ENCODE results near the gene TP53AIP1. TPM values are rescaled to one million over a fixed set of nuclear protein-coding genes. Genes with fewer than 3 reads are reported as not detected.

Gene TP53AIP1
- 0.13 TPM for total RNA-seq (ENCODE audit: unreplicated experiment)
- long read RNA-seq: 0 reads

GRCh38 chr11:128942817-128943427 lies at the start of gene TP53AIP1:
Gene TP53AIP1 (minus strand): TSS chr11:128942871. CDS start chr11:128937818, 5,053 bp downstream.
- no peak for DNase-seq (ENCODE audit: low spot score)
- Mint-ChIP-seq H3K36me3 (ENCODE audit: low read depth, unreplicated experiment) (no peaks in the 10 kb centered on the region), H3K27ac (ENCODE audit: unreplicated experiment) (no peak within 1 kb of the TSS), H3K27me3 (ENCODE audit: unreplicated experiment) (peaks cover 5% of the 10 kb centered on the region), H3K4me3 (ENCODE audit: unreplicated experiment) (no peak within 1 kb of the TSS), H3K4me1 (ENCODE audit: unreplicated experiment) (no peaks in the 10 kb centered on the region), H3K9me3 (ENCODE audit: unreplicated experiment) (no peaks in the 10 kb centered on the region)
- no peak for TF ChIP-seq CTCF (IDR thresholded peaks at IDR 0.05; ENCODE audit: unreplicated experiment)

- Mint-ChIP-seq H3K4me1 (ENCODE audit: unreplicated experiment) (peaks cover 4% of the 10 kb centered on the region), H3K27me3 (ENCODE audit: unreplicated experiment) (no peaks in the 10 kb centered on the region), H3K27ac (ENCODE audit: unreplicated experiment) (no peak overlapping the region), H3K9me3 (ENCODE audit: unreplicated experiment) (no peaks in the 10 kb centered on the region), H3K36me3 (ENCODE audit: low read depth, unreplicated experiment) (no peaks in the 10 kb centered on the region), H3K4me3 (ENCODE audit: unreplicated experiment) (no peak overlapping the region)
- DNase-seq (ENCODE audit: low spot score): no peak
- TF ChIP-seq CTCF (IDR thresholded peaks at IDR 0.05; ENCODE audit: unreplicated experiment): no peak
These were observed 45.7 kb upstream of the TP53AIP1 start for GRCh38 chr11:128988242-128988970.

- DNase-seq (ENCODE audit: low spot score): no peak
- no peaks in the 10 kb centered on the region for H3K9me3 Mint-ChIP-seq (ENCODE audit: unreplicated experiment)
These were observed 43.2 kb upstream of the TP53AIP1 start for GRCh38 chr11:128985880-128986279.

GRCh38 chr11:128983023-128983422 lies 40.4 kb upstream of the TP53AIP1 start:
- Mint-ChIP-seq H3K36me3 (ENCODE audit: low read depth, unreplicated experiment) (no peaks in the 10 kb centered on the region), H3K27me3 (ENCODE audit: unreplicated experiment) (no peaks in the 10 kb centered on the region), H3K27ac (ENCODE audit: unreplicated experiment) (no peak overlapping the region), H3K4me3 (ENCODE audit: unreplicated experiment) (no peak overlapping the region), H3K9me3 (ENCODE audit: unreplicated experiment) (no peaks in the 10 kb centered on the region), H3K4me1 (ENCODE audit: unreplicated experiment) (peaks cover 4% of the 10 kb centered on the region)
- TF ChIP-seq CTCF (IDR thresholded peaks at IDR 0.05; ENCODE audit: unreplicated experiment): no peak
- no peak for DNase-seq (ENCODE audit: low spot score)

More at GRCh38 chr11:128985880-128986279, 43.2 kb upstream of the TP53AIP1 start:
- Mint-ChIP-seq H3K36me3 (ENCODE audit: low read depth, unreplicated experiment) (no peaks in the 10 kb centered on the region), H3K27ac (ENCODE audit: unreplicated experiment) (no peak overlapping the region), H3K4me3 (ENCODE audit: unreplicated experiment) (no peak overlapping the region), H3K27me3 (ENCODE audit: unreplicated experiment) (no peaks in the 10 kb centered on the region), H3K4me1 (ENCODE audit: unreplicated experiment) (peaks cover 4% of the 10 kb centered on the region)
- TF ChIP-seq CTCF (IDR thresholded peaks at IDR 0.05; ENCODE audit: unreplicated experiment): no peak

- Mint-ChIP-seq H3K27ac (ENCODE audit: unreplicated experiment) (no peak overlapping the region), H3K27me3 (ENCODE audit: unreplicated experiment) (no peaks in the 10 kb centered on the region), H3K4me3 (ENCODE audit: unreplicated experiment) (no peak overlapping the region), H3K9me3 (ENCODE audit: unreplicated experiment) (no peaks in the 10 kb centered on the region), H3K36me3 (ENCODE audit: low read depth, unreplicated experiment) (no peaks in the 10 kb centered on the region), H3K4me1 (ENCODE audit: unreplicated experiment) (peaks cover 4% of the 10 kb centered on the region)
- TF ChIP-seq CTCF (IDR thresholded peaks at IDR 0.05; ENCODE audit: unreplicated experiment): no peak
- no peak for DNase-seq (ENCODE audit: low spot score)
These were observed 38.6 kb upstream of the TP53AIP1 start for GRCh38 chr11:128981254-128981653.
